Measurements from ENCODE around the gene TCF7L1.
A peak's percentile ranks its signal among the peaks of the same experiment; 100 is the strongest.

Gene TCF7L1

GRCh38 chr2:85234868-85235267 is 101.7 kb downstream of the TCF7L1 start:
- peak; percentile 52 for DNase-seq

- DNase-seq, result no peak
Observed at GRCh38 chr2:85235281-85235680, 102.1 kb downstream of the TCF7L1 start.

DNA sequence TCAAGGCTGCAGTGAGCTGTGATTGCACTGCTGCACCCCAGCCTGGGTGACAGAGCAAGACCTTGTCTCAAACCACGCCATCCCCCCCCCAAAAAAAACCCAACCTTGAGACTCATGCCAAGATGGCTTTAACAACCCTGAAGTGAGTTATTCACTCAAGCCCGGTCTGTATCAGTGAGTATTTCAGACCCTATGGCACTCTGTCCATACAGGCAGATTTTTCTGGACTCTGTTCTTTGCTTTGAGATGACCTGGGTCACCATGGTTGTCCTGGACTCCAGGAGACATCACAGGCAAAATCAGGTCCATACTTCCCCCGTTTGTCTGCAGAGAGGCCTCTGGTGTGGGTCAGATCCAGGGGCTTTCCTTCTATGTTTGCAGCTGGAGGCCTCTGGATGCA is 102.9 kb downstream of the TCF7L1 start:
- no peak for DNase-seq

- no peak for DNase-seq
Observed at GRCh38 chr2:85237849-85238565, 104.8 kb downstream of the TCF7L1 start.

DNA sequence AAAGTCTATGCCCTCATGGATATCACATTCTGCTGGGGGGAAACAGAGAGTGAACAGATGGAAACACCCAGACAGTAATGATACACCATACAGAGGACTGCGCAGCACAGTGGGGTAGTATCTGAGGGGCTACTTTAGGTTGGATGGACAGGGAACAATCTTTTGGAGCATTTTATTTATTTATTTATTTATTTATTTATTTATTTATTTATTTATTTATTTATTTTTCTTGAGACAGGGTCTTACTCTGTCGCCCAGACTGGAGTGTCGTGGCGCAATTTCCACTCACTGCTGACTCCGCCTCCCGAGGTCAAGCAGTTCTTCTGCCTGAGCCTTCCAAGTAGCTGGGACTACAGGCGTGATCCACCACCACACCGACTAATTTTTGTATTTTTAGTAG is 105.4 kb downstream of the TCF7L1 start:
- DNase-seq, result no peak

- no peak for DNase-seq
Observed at GRCh38 chr2:85239102-85239501, 105.9 kb downstream of the TCF7L1 start.

GRCh38 chr2:85240055-85240454 is 106.9 kb downstream of the TCF7L1 start:
- DNase-seq, result no peak

DNA sequence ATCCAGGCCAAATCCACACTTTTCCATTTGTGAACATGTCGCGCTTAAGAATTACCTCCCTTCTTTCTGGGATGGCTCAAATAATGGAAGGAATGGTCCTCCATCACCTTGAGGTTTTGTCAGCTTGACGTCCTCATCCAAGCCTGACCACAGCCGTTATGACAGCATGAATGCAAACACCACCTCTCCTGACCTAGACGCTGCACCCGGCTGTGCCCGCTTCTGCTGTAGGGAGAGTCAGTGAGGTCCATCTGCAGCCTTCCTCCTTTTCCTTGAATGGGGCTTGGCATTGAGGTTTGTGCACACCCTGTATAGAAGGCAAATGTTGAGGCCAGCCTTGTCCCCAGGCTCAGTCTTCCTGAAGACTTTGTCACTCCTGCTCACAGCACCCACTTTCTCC is 109.1 kb downstream of the TCF7L1 start:
- DNase-seq, result no peak

DNA sequence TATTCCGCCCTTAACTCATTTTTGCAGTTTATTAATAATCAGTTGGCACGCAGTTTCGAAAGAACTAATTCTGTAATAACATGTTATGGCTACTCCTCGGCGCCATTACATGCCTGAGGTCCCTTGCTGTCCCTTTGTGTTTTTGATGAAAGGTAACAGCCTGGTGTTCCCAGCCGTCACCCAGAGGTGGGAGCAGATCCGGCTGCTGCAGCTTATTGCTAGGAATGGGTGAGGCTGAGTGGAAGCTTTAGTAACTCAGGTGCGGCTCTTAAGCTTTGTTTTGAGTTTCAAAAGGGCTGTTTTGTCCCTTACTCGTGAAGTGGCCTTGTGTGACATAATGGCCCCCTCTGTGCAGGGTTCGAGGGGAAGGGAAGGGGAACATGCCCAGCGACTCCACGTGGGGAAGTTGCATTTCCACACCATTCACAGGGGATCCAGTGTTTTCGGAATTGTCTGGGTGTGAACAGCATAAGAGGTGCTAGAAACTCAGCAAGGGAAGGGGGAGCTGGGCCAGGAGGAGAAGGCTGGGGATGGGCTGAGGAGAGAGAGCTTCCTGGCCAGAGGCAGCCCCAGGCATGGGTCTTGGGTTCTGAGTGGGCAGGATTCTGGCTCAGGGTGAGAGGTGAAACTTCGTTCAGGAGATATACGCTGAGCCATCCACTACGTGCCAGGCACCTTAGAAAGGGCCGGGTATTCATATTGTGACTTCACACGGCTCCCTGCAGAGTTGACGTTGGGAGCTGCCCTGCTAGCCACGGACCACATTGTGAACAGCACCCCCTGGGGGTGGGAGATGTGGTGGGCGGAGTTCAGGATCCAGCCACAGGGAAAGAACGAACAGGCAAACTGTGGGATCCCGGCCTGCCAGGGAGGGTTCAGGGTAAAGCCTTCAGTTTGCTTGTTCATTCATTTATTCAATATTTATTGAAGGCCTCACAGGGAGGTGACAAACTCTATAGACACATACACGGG is 110.2 kb downstream of the TCF7L1 start:
- DNase-seq, result peak; percentile 34

DNA sequence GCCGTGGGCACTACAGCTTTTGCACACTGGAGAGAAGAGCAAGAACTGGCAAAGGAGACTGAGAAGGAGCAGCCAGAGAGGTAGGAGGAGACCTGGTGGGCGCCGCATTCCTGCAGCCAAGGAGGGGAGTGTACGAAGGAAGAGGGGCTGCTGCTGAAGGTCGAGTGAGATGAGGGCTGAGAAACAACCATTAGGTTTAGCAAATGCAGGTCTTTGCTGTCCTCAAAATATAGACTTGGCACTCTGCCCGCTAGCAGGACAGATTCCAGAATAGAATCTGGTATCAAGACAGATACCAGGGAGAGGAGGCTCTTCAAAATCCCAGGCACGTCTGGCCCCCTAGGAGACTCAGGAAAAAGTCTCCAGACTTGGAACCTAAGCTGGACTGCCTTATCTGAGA is 111.6 kb downstream of the TCF7L1 start:
- no peak for DNase-seq

- DNase-seq, result no peak
Observed at GRCh38 chr2:85245891-85246290, 112.7 kb downstream of the TCF7L1 start.

DNA sequence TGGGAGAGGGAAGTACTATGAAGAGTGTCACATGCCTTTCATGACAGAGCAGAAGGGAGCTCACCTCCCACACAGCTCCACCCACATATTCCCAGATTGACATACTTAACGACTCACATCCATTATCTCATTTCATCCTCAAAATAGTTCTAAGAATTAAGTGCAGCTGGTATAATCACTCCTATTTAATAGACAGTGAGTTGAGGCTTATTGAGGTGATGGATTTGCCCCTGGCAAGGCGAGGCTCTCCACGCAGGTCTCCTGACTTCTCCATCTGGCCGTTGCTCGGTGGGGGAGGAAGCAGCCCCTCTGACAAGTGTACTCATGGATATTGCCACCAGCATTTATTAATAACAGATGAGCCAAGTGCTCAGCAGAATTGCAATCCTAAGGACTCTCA is 113.2 kb downstream of the TCF7L1 start:
- DNase-seq, result no peak

- no peak for DNase-seq
Observed at GRCh38 chr2:85247610-85248009, 114.4 kb downstream of the TCF7L1 start.

GRCh38 chr2:85248773-85249509 is 115.7 kb downstream of the TCF7L1 start:
- no peak for DNase-seq

- no peak for DNase-seq
Observed at GRCh38 chr2:85250045-85250444, 116.9 kb downstream of the TCF7L1 start.

- DNase-seq, result no peak
Observed at GRCh38 chr2:85251070-85251616, 118.0 kb downstream of the TCF7L1 start.

- DNase-seq, result no peak
Observed at GRCh38 chr2:85253890-85254289, 120.7 kb downstream of the TCF7L1 start.

- no peak for DNase-seq
Observed at GRCh38 chr2:85254540-85255300, 121.5 kb downstream of the TCF7L1 start.

DNA sequence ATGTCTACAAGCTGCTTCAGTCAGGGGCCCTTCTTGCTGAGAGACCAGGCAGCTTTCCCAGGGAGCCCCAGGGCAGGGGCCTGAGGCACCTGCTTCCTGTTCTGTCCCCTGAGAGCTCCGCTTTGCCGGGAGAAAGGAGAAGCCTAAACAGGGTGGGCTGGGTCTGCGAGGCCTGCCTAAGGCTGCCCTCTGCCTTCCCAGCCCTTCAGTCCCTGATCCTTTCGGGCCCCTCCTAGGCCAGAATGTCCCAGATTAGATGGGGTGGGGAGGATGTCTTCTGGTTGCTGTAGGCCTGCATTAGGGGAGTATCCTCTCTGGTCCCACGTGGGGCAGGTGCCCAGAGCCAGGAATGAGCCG is 122.2 kb downstream of the TCF7L1 start:
- no peak for DNase-seq

DNA sequence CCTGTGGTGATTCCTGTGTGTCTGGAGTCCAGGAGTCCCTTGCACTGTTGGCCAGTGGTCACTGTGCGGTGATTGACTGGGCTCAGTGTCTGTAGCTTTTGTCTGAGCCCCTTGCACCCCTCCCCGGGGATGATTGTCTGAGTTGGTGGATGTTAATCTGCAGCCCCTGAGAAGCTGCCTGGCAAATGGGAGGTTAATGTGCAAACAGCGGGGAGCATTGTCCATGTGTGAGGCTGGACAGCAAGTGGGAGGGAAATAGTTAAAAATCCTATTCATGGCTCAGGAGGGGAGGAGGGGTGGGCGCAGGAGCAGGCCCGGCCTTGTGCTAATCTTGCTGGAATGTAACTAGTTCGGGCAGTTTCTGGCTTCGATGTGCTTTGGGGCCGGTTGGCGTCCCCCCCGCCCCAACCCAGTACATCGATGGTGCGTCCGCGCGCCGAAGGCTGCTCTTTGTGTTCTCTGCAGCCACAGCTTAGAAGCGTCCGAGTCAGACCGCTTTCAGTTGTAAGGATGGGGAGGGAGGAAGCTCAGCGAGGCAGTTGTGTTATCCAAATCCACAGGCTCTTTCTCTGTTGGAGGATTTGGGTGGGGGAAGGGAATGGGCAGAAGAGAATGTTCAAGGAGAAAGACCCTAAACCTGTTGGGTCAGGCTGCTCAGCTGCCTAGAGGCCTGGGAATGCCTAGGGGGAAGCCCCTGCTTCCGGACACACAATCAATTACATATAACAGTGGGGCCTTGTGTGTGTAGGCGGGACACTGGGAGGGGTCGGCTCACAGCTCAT is 122.8 kb downstream of the TCF7L1 start:
- no peak for DNase-seq

DNA sequence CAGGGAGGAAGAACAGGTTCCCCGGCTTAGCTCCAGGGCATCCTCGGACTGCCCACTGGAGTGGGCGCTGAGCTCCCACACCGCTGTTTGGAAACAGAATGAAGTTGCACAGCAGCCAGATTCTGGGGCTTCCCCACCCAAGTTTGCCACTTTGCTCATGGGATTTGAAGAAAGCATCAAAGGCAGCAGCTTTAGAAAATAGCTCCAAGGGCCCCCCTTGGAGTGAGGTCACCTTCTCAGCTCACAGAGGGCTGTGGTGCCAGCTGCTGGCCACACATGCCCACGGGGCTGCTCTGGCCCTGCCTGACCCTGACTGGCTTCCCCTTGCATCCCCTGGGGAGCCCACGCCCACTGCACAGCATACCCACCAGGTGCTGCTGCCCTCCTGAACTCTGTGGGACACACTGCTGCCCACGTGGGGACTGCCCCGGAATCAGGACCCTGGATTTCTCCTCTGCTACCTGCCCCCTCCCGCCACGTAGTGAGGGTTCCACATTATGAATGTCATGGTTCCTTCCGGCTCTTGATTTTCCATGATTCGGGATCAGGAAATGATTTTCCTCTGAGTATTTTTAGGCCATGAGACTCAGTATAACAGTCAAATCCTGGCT is 124.3 kb downstream of the TCF7L1 start:
- DNase-seq, result no peak
